HG03520 (cell line): Measurements from ENCODE around the gene ACP6.

ENCODE experiments used
- ATAC-seq: cut with Tn5 transposase; IDR thresholded peaks from one replicate; pipeline ENCODE4 v1.9.1; 2021; ENCODE audit warnings: mild to moderate bottlenecking, moderate library complexity; ENCODE audit not compliant: unreplicated experiment

Gene ACP6

DNA sequence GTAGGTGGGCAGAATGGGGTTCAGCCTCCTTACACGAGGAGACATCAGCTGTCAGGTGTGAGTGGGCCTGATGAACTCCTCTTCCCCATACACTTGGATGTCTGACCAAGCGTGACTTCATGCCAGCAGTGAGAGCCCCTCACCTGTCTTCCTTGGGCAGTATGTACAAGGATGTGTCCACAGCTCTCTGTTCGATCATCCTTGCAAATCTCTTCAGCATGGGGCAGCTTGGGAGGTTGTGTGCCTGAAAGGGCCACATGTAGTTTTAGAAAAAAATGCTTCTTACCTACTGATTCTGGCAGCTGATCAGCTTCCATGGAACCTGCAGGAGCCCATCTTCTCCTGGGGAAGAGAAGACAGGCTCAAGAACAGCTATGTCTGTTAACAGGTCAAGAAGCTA is 18.0 kb downstream of the ACP6 start:
- ATAC-seq = no peak

DNA sequence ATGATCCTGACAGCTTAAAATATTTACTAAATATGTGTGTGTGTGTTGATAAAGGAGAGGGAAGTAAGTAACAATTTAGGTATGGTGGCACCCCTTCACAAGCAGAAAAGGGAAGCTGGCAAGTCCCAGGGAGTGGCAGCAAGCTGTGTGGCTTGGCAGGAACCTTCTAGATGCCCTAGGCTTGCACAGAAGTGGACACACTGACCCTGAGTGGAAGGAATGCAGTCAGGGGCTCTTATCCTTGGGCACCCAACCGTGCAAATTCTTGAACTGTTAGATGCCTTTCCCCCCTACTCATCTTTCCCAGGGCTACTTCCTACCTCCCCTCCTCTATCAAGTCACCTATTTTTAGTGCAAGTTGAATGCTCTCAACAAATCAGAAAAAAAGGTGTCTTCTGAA is 18.9 kb downstream of the ACP6 start:
- ATAC-seq = no peak

GRCh38 chr1:147648933-147649332 is 21.4 kb downstream of the ACP6 start:
- ATAC-seq = no peak

DNA sequence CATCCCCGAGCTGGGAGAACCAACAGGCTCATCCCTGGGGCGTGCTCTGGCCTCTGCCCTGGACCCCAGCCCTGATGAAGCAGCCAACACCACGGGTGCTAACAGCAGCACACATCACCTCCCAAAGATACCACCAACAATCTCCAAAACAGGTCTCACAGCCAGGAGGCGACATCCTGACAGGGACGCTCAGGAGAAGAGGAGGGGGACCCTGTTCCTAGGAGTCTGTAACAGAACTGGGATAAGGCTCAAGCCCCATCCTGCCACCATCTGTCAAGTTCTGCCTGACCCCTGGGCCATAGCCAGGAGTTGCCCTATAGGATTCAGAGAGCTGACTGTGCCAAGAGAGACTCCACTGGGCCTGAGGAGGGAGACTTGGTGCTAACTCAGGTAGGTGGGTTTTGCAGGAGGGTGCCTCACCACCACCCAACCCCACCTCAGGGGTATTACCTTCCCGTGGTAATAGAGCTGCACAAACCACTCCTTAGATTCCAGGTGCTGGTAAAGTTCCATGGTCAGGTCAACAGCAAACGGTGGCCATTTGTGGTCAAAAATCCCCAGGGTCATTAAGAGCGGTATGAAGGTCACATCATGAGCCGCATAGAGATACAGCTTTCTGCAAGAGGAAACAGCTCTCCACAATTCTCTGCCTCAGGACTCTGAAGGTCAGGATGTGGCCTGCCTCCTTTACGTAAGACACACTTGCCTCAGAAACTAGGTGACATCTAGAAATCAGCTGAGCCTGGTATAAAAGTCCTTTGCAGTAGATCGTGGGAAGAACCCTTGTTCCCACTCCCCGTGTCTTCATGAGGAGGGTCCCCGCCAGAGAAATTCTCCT is 22.3 kb downstream of the ACP6 start:
- ATAC-seq = no peak

DNA sequence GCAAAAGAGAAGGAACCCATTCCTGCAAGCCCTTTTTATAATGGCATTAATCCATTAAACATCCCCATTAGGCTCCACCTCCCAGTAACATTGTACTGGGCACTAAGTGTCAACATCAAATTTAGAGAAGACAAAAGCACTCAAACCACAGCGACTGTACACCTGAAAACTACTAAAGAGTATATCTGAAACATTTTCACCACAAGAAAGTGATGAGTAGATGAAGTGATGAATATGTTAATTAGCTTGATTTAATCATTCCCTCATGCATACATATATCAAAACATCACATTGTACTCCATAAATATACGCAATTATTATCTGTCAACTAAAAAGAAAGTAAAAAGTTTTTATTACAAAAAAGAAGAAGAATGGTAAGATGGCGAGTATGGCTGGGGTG is 26.4 kb downstream of the ACP6 start:
- no peak for ATAC-seq

DNA sequence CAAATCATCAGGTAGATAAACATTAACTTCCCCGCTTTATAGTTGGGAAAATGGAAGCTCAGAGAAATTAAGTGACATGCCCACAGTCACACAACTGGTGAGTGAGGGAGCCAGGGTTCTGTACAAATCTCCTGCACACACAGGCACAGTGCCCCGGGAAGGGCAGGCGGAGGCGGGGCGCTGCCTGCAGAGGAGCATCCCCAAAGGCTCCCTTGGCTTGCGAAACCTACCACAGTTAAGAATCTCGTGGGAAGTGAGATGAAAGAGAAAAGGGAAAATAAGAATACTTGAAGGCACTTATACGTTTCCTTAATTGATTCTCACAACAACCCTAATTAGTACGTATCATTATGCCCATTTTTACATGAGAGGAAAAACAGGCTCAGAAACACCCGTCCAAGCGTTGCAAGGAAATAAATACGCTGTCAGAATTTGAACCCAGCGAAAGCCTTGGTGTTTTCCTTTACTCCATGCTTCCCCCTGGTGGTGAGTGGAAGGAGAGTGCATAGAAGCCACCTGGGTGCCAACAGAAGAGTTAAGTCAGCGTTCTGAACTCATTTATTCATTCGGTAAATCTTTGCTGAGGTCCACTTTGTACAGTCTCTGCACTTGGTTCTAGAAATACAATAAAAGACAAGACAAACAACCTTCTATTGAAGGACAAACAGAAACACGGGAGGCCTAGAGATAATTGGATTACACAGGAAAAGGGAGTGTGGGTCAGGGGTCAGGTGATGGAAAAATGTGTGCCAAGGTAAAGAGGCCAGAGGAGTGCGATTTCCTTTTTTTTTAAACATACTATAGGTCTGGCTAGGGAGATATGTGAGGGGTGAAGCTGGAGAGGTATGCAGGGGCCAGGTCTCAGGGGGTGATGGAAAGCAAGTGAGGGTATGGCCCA is 28.4 kb downstream of the ACP6 start:
- ATAC-seq = no peak

DNA sequence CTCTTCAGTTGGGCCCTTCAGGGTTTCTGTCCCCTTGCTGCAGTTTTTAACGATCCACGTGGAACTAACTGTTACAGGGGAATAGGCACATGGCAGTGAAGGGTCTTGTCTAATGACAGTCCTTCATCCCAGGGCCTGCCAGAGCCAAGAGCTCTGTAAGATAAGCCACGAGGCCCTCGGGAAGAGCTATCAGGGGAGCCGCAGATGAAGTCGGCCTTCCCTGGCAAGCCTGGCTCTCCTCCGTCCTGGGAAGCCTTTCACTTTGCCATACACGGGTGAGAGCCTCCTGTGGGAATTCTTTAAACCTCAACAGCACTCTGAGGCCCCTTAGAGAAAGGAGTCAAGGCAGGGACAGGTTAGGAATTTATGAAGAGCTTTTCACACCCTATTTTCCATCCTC is 29.0 kb downstream of the ACP6 start:
- ATAC-seq = no peak

DNA sequence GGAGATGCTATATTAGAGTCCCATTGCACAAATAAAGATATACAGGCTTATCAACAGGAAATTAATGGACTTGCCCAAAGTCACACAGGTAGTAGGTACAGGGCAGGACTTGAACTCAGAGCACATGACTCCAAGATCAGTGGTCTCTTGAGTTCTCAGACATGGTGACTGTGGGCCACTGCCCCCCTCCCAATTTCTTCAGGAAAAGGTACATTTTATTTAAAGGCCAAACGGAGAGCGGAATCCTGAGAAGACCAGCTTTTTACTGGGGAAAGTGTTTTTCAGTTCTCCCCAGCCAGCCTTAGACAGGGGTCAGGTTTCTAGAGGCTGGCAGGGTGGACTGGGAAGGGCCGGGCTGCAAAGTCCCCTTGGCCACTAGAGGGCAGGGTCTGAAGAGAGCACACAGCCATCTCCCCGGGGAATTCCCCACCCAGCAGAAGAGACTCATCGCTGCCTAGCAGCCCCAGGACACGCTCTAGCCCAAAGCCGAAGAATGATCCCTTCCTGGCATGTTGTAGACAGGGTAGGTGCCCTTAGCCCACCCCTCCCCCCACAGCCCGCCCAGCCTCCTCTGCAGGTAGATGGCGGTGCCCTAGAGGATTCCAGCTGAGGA is 29.7 kb downstream of the ACP6 start:
- ATAC-seq = peak; percentile 85

DNA sequence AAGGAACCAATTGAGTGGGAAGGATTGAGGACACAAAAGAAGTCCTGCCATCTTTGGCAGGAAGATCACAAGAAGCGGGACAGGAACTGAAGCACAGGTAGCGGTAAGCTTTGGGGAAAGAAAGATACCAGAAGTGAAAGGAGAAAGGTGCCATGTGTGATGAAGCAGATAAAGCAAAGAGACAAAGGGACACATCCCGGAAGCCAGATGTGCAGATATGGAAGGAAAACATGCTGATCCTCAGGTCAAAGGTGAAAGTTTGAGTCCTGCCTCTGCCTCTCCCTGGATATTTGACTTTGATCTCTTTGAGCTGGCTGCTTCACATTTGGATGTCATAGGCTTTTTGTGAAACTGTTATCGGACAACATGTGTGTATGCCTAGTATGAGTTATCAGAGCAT is 34.0 kb downstream of the ACP6 start:
- no peak for ATAC-seq

DNA sequence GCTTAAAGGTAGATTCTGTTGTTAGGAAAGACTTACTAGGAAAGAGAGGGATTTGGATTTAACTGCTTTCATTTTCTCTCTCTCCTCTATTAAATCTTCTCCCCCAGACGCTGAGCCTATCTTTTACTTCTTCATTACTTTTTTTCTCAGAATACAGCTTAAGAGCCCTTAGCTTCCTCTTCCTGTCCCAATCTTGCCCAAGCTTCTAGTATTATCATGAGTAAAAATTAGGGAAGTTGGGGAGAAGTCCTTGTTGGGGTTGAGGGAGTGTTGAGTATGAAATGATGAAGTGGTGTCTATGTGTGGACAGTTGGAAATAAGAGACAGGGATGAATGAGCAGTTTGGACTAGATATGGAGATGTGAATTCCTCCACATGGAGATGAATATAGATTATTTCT is 35.0 kb downstream of the ACP6 start:
- no peak for ATAC-seq

DNA sequence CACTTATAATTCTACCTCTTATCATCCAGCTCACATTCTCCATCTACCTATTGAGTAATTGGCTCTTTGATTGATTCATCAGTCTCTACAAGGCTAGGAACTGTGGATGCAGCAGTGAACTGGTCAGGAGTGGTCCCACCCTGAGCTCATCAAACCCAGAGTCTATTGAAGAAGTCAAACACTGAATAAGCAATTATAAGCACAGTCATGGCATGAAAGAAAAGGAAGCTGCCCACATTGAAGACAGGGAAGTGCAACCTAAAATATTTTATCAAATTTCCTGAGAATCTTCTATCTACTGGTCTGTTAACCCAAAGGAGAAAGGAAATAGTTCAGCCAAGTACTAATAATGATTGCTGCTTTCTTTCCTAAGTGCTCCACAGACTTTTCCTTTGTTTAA is 35.7 kb downstream of the ACP6 start:
- ATAC-seq = no peak

DNA sequence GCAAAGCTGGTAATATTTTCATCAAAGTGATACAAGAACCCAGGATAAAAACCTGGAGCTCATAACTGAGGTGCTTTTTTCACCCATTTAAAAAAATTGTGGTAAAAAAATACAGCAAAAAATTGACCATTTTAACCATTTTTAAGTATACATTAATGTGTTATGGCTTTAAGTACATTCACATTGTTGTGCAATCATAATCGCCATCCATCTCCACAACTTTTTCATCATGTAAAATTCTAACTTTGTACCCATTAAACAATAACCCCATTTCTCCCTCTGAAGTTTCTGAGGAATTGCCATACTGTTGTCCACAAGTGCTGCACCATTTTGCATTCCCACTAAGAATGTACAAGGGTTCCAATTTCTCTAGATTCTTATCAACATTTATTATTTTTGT is 36.6 kb downstream of the ACP6 start:
- ATAC-seq = no peak

DNA sequence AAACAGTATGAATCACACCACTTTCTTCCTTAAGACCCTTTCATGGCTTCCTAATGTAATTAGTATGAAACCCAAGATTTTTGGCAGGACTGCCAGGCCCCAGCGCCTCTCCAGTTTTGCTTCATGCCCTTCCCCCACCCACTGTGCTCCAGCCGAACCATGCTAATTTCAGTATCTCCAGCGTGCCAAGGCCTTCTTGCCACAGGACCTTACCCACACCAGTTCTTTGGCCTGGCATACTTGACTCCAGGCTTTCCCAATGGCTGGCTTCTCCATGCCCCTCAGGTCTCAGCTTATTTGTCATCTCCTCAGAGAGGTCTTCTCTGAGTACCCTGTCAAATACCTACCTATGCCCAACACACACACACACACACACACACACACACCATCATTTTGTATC is 38.5 kb downstream of the ACP6 start:
- no peak for ATAC-seq

DNA sequence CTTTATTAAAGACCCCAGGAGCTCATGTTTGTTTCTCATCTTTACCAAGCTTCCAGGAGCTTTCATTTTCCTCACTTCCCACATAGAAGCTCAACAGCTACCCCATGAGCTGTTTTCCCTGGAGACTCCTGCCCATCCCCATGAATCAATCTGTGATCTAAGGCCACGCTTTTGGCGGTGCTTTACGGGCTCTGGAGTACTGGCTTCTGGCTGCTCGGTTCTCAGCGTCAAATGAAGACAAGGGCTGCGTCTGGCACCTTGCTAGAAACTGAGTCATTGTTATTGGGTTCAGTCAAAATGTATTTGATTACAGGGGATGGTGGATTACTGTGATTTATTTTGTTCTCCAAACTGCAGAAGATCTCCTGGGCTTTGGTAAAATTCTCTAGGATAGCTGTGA is 39.9 kb downstream of the ACP6 start:
- no peak for ATAC-seq

- ATAC-seq = no peak
These were observed 40.3 kb downstream of the ACP6 start for GRCh38 chr1:147630022-147630421.

DNA sequence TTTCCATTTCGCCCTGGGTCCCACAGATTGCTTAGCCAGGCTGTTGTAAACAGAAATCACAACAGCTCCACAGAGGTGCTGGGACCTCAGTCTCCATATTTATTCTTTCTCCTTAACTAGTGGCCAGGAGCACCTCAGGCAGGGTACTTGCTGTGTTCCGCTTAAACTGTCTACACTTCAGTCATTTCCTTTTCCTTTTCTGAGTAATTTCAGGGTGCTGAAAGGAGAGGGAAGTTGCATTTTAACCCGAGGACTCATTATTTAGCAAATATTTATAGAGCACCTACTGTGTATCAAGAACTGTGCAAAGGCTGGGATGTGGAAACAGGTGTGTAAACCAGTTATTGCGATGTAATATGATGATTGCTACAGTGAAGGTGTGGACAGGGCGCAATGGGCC is 41.9 kb downstream of the ACP6 start:
- no peak for ATAC-seq

GRCh38 chr1:147627435-147628110 is 42.8 kb downstream of the ACP6 start:
- no peak for ATAC-seq

- no peak for ATAC-seq
These were observed 43.6 kb downstream of the ACP6 start for GRCh38 chr1:147626739-147627138.

GRCh38 chr1:147626291-147626690 is 44.0 kb downstream of the ACP6 start:
- no peak for ATAC-seq

DNA sequence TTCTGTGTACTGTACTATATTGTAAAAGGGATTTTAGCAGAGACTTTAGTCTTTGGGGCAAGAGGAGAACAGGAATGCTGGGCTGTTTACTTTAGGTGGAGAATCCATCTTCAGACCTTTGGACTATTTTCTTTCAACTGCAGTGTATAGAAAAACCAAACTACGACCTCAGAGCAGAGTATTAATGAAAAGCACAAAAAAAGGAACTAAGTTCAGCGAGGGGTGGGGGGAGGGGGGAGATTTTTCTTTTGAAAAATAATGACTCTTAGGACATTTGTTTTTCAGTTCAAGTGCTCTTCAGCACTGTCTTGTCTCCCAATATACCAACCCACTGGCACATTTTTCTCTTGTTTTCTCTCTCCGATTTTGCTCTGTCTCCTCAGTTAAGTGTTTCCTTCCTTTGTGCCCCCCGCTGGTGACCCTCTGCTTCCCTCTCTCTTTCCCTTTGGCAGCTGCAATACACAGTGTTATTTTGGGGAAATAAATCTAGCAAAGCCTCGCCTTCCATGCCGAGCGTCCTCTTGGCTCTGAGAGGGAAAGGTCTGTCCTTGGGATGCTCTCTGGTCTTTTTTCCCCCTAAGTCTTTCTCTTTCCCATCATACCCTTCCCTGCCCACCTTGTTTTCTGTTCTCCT is 44.8 kb downstream of the ACP6 start:
- ATAC-seq = no peak

GRCh38 chr1:147624529-147624928 is 45.8 kb downstream of the ACP6 start:
- ATAC-seq = no peak
